Mesenchymal stem cell (in vitro differentiated cells and primary cell): ENCODE data around the gene MAP4K2.
A peak's percentile ranks its signal among the peaks of the same experiment; 100 is the strongest.

Source experiments
- DNase-seq: peaks from one replicate; pipeline ENCODE4 v3.0.0-alpha.2; 2013
- H2AFZ ChIP-seq: one replicate; pipeline ENCODE4 v1.6.1; 2013; ENCODE audit warnings: low read depth, mild to moderate bottlenecking, control low read depth, inconsistent platforms, low read length, moderate library complexity
- H2AK5ac ChIP-seq: 2 replicates; pipeline ENCODE4 v1.6.1; 2013; ENCODE audit warnings: low read length, moderate library complexity, mild to moderate bottlenecking, inconsistent platforms; ENCODE audit not compliant: severe bottlenecking
- H2BK120ac ChIP-seq: one replicate; pipeline ENCODE4 v1.6.1; 2013; ENCODE audit warnings: low read depth, mild to moderate bottlenecking, inconsistent platforms, low read length, moderate library complexity
- H2BK12ac ChIP-seq, 2 experiments: one replicate each; pipeline ENCODE4 v1.6.1; 2013; ENCODE audit warnings: inconsistent platforms in 2 of 2, low read length in 2 of 2, mild to moderate bottlenecking in 2 of 2, moderate library complexity in 2 of 2, control low read depth in 1 of 2
- H2BK15ac ChIP-seq: one replicate; pipeline ENCODE4 v1.6.1; 2013; ENCODE audit warnings: mild to moderate bottlenecking, low read depth, inconsistent platforms; ENCODE audit not compliant: poor library complexity, severe bottlenecking
- H2BK5ac ChIP-seq: 2 replicates; pipeline ENCODE4 v1.6.1; 2013; ENCODE audit warnings: low read depth, mild to moderate bottlenecking, low read length, control low read depth, inconsistent platforms; ENCODE audit not compliant: poor library complexity, severe bottlenecking
- H3K14ac ChIP-seq, 2 experiments: one replicate each; pipeline ENCODE4 v1.6.1; 2013; ENCODE audit warnings: inconsistent platforms in 2 of 2, low read length in 2 of 2, control low read depth in 1 of 2, mild to moderate bottlenecking in 1 of 2, moderate library complexity in 1 of 2
- H3K18ac ChIP-seq, 2 experiments: one replicate each; pipeline ENCODE4 v1.6.1; 2013; ENCODE audit warnings: inconsistent platforms in 2 of 2, low read length in 2 of 2, control low read depth in 1 of 2, low read depth in 1 of 2, mild to moderate bottlenecking in 1 of 2
- H3K23ac ChIP-seq, 2 experiments: one replicate each; pipeline ENCODE4 v1.6.1; 2013; ENCODE audit warnings: inconsistent platforms in 2 of 2, low read length in 2 of 2, mild to moderate bottlenecking in 2 of 2, moderate library complexity in 2 of 2, control low read depth in 1 of 2
- H3K27ac ChIP-seq: 2 replicates; pipeline ENCODE4 v1.5.1; 2013; ENCODE audit warnings: mild to moderate bottlenecking, moderate library complexity, low read length, control low read depth, inconsistent platforms; ENCODE audit not compliant: poor library complexity, severe bottlenecking
- H3K27me3 ChIP-seq, 2 experiments: 2 replicates each; pipeline versions ENCODE4 v1.6.1 to v1.7.0; 2013; ENCODE audit warnings: low read length in 2 of 2, mild to moderate bottlenecking in 2 of 2, moderate library complexity in 2 of 2, control low read depth in 1 of 2, inconsistent platforms in 1 of 2; ENCODE audit not compliant: control insufficient read depth in 1 of 2, insufficient read depth in 1 of 2
- H3K36me3 ChIP-seq, 2 experiments: 2 replicates each; pipeline versions ENCODE4 v1.6.1 to v1.7.0; 2013; ENCODE audit warnings: low read length in 2 of 2, control low read depth in 1 of 2, inconsistent platforms in 1 of 2, low read depth in 1 of 2, mild to moderate bottlenecking in 1 of 2; ENCODE audit not compliant: insufficient read depth in 2 of 2, control insufficient read depth in 1 of 2
- H3K4ac ChIP-seq, 2 experiments: one replicate each; pipeline ENCODE4 v1.6.1; 2013; ENCODE audit warnings: inconsistent platforms in 2 of 2, low read length in 2 of 2, mild to moderate bottlenecking in 2 of 2, moderate library complexity in 2 of 2, control low read depth in 1 of 2, low read depth in 1 of 2
- H3K4me1 ChIP-seq: 2 replicates; pipeline ENCODE4 v1.6.1; 2013; ENCODE audit warnings: low read depth, low read length, control low read depth; ENCODE audit not compliant: control insufficient read depth, insufficient read depth
- H3K4me2 ChIP-seq: 2 replicates; pipeline ENCODE4 v1.6.1; 2013; ENCODE audit warnings: low read length, mild to moderate bottlenecking, inconsistent platforms; ENCODE audit not compliant: poor library complexity, severe bottlenecking
- H3K4me3 ChIP-seq, 2 experiments: 2 replicates each; pipeline versions ENCODE4 v1.5.1 to v1.7.0; 2013; ENCODE audit warnings: low read length in 2 of 2, mild to moderate bottlenecking in 2 of 2, control low read depth in 1 of 2, low read depth in 1 of 2; ENCODE audit not compliant: insufficient read depth in 1 of 2
- H3K79me1 ChIP-seq: replicated peaks from 2 replicates; pipeline ENCODE4 v1.6.1; 2013; ENCODE audit warnings: mild to moderate bottlenecking, control low read depth, low read length, inconsistent platforms; ENCODE audit not compliant: poor library complexity, severe bottlenecking
- H3K9ac ChIP-seq: 2 replicates; pipeline ENCODE4 v1.7.0; 2013; ENCODE audit warnings: mild to moderate bottlenecking, low read length, moderate library complexity
- H3K9me3 ChIP-seq: 2 replicates; pipeline ENCODE4 v1.7.0; 2013; ENCODE audit warnings: mild to moderate bottlenecking, low read length; ENCODE audit not compliant: control insufficient read depth
- H4K8ac ChIP-seq: one replicate; pipeline ENCODE4 v1.6.1; 2013; ENCODE audit warnings: inconsistent platforms, mild to moderate bottlenecking, low read length, moderate library complexity
- H4K91ac ChIP-seq: one replicate; pipeline ENCODE4 v1.6.1; 2013; ENCODE audit warnings: mild to moderate bottlenecking, low read length, inconsistent platforms
- WGBS: methylation state at CpG from one replicate; pipeline ENCODE4 v1.1.7; 2013; ENCODE audit warnings: mixed read lengths; 5-methylcytosine and 5-hydroxymethylcytosine counted together

The MAP4K2 gene

DNA sequence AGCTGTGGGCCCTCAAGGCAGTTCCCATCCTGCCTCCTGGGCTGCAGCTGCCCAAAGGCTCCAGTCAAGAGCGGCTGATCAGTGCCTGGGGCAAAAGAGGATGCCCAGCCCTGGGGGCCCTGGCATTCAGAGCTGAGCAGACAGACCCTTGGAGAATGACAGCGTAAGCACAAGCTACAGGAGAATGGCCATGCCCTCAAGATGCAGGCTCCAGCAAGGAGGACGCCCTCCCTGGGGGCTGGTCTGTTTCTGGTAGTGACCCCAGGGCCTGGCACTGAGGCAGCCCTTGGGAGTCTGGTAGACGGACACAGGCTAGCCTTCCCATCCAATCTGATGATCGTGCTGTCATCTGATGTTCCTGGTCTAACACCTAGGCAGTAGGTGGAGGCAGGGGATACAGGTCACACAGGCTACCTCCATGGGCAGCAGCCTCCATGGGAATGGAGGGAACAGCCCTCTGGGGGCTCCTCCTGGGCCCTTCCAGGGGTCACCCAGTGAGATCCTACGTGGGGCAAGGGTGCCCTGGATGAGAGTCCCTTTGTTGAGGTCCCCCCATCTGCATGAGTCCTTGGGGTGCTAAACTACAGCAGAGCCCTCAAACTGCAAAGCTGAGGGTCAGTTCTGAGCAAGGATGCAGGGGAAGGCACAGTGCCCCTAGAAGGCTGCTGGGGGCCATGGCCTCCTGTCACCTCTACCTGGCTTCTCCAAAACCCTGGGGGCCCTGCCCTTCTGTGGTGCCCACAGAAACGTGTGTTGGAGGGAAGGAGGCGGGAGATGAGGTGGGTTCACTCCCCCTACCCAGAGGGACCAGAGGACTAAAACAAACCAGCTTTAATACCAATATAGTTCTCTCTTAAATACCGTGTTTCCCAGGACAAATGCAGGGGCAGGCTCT is 14.4 kb downstream of the MAP4K2 start:
- H3K27ac ChIP-seq = no peak overlapping the region
- no peaks in the 10 kb centered on the region for H3K9me3 ChIP-seq
- H4K8ac ChIP-seq = no peak overlapping the region
- no peak overlapping the region for H3K9ac ChIP-seq
- no peak overlapping the region for H2BK120ac ChIP-seq
- H2BK12ac ChIP-seq = no peak overlapping the region
- H3K4me2 ChIP-seq = no peak overlapping the region
- no peak overlapping the region for H4K91ac ChIP-seq
- H3K14ac ChIP-seq = no peak overlapping the region
- DNase-seq = no peak
- H3K79me1 ChIP-seq = no peaks in the 10 kb centered on the region
- H3K18ac ChIP-seq = no peak overlapping the region
- WGBS = 93% methylated on average over 6 of the region's 9 CpGs
- H3K27me3 ChIP-seq = no peaks in the 10 kb centered on the region
- no peak overlapping the region for H3K4ac ChIP-seq
- no peak overlapping the region for H3K4me3 ChIP-seq
- no peak overlapping the region for H2BK5ac ChIP-seq
- no peak overlapping the region for H2AFZ ChIP-seq
- H3K4me1 ChIP-seq = peaks cover 4% of the 10 kb centered on the region
- no peak overlapping the region for H3K23ac ChIP-seq
- H2AK5ac ChIP-seq = no peak overlapping the region
- peaks cover 10 to 45% of the 10 kb centered on the region in 2 experiments for H3K36me3 ChIP-seq
- no peak overlapping the region for H2BK15ac ChIP-seq

DNA sequence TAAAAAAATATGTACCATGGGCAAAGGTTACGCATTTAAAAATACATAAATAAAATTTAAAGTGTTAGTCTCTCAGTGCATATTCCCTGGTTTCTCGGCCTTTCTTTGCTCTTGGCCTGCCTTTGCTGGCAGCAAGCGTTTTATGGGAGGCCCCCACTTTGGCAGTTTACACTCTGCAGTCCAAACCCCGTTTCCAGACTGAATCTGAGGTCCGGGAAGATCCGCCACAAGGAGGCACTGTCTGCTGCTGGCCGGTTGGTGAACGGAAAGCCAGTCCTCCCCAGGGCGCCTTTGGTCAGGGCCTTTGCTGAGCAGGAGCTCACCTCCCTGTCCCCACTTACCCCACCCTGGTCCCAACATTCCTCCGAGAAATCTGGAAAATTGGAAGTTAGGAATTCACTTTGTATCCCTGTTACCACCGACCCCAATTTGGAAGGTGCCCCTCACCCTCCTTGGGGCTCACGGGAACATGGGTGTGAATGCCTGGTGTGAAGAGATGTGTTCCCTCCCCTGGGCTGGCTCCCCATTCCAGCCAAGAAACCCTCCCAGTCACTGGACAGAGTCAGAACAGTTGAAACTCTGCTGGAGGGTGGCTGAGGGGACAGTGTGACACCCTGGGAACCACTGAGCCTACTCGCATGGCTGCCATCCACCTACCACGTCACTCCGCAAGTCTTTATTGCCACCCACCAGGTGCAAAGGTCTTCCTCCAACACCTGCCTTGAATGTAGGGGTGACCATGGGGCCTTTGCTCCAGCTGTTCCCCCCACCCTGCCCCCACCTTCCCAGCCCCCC is 15.3 kb downstream of the MAP4K2 start:
- Histone ChIP-seq H2AK5ac (no peak overlapping the region), H2BK15ac (no peak overlapping the region), H3K79me1 (no peaks in the 10 kb centered on the region), H3K4me2 (no peak overlapping the region), H3K36me3 (peaks cover 10 to 41% of the 10 kb centered on the region in 2 experiments), H3K27me3 (no peaks in the 10 kb centered on the region), H3K18ac (no peak overlapping the region), H3K9ac (peak overlapping the region; percentile 9), H3K4ac (no peak overlapping the region), H3K9me3 (no peaks in the 10 kb centered on the region), H2AFZ (no peak overlapping the region), H4K91ac (no peak overlapping the region), H3K27ac (no peak overlapping the region), H2BK5ac (no peak overlapping the region), H4K8ac (peak overlapping the region; percentile 72), H3K14ac (no peak overlapping the region), H2BK120ac (no peak overlapping the region), H3K4me1 (peaks cover 4% of the 10 kb centered on the region), H3K4me3 (no peak overlapping the region), H2BK12ac (no peak overlapping the region), H3K23ac (no peak overlapping the region)
- peak; percentile 65 for DNase-seq
- 41% methylated on average over 12 of the region's 15 CpGs for WGBS

GRCh38 chr11:64786308-64786707 is 16.7 kb downstream of the MAP4K2 start:
- Histone ChIP-seq H3K4me1 (peaks cover 4% of the 10 kb centered on the region), H3K4ac (no peak overlapping the region), H3K4me3 (no peak overlapping the region), H3K79me1 (no peaks in the 10 kb centered on the region), H3K23ac (no peak overlapping the region), H2AK5ac (no peak overlapping the region), H3K18ac (no peak overlapping the region), H2BK15ac (no peak overlapping the region), H3K9ac (no peak overlapping the region), H4K8ac (no peak overlapping the region), H3K4me2 (no peak overlapping the region), H3K36me3 (peaks cover 15 to 30% of the 10 kb centered on the region in 2 experiments), H4K91ac (no peak overlapping the region), H2BK5ac (no peak overlapping the region), H3K9me3 (no peaks in the 10 kb centered on the region), H3K27ac (no peak overlapping the region), H2BK120ac (no peak overlapping the region), H3K27me3 (no peaks in the 10 kb centered on the region), H2AFZ (no peak overlapping the region), H3K14ac (no peak overlapping the region), H2BK12ac (no peak overlapping the region)
- no peak for DNase-seq
- 92% methylated on average over 9 of the region's 10 CpGs for WGBS
